ENCODE data around the gene IFNK. TPM values are rescaled to one million over a fixed set of nuclear protein-coding genes. Genes with fewer than 3 reads are reported as not detected.

IFNK gene
- total and polyA plus RNA-seq, 7 donors, result not detected

- Histone ChIP-seq H3K4me3 (peak within 1 kb of the TSS; percentile 65 to 74 (median 68)), H3K9me3 (no peaks in the 10 kb centered on the region), H3K27me3 (no peaks in the 10 kb centered on the region), H3K4me1 (peaks cover 0 to 47% (median 34%) of the 10 kb centered on the region in 4 donors), H3K27ac (peak within 1 kb of the TSS; percentile 84 to 97 (median 94)), H3K36me3 (no peaks in the 10 kb centered on the region)
- WGBS, 2 donors, result 3% methylated on average over 74 of the region's 74 CpGs
- TF ChIP-seq CTCF (IDR thresholded peaks at IDR 0.05) (peak; percentile 58 to 95 (median 80)), EP300 (IDR thresholded peaks at IDR 0.05) (no peak), POLR2AphosphoS5 (IDR thresholded peaks at IDR 0.05) (peak in 3 of 4 donors; percentile 41 to 67 (median 42))
- DNase-seq, result peak; percentile 91
- intact Hi-C loops (cut with DNase I), result loop anchor here (1.0 to 10.0 kb wide), 6 partner anchors 42 to 575 kb away; partner anchors contain the start of genes C9orf72 and IFT74
These were observed 5.5 kb downstream of the IFNK start, which contains the start of gene MOB3B for GRCh38 chr9:27529316-27530278. TSS of gene MOB3B (minus strand) at chr9:27529814. CDS start at chr9:27455550, 74,264 bp downstream.

DNA sequence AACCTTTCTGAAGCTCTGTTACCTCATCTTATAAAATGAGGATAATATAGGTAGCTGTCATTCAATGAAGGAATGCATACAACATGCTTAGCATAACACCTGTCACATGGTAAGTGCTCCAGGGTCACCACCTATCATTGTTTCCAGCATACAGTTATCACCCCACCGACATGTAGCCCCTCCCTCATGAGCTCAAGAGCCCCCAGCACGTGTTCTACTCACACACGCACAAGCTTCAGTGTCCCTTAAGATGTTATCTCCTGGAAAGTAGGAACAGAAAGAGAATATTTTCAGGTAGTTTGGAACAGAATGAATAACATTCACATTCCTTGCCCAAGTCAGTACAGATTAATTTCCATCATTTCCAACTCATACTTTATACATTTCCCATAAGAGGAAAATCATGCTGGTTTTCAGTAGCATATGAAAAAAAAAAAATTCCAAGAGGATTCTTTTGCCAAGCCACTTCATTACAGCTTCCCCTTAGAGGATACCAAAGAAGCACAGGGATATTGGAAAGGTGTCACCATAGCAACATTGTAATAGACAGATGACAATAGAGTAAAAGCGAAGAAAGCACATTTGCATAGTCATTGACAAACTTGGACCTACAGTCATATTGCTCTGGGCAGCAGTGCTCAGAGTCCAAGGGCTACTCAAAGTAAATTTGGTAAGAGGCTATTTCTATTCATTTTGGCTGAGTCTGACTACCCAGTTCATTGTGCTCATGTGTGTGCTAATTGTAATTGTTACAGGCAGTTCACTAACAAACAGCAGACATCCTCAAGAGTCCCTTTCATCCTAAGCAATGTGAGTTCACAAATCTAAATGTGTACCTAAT is 7.0 kb downstream of the IFNK start:
- no peaks in the 10 kb centered on the region for H3K27me3 ChIP-seq
- no peaks in the 10 kb centered on the region for H3K9me3 ChIP-seq
- peaks cover 0 to 48% (median 44%) of the 10 kb centered on the region in 4 donors for H3K4me1 ChIP-seq
- no peak overlapping the region for H3K27ac ChIP-seq
- no peak overlapping the region for H3K4me3 ChIP-seq
- intact Hi-C loops (cut with DNase I), result loop anchor here (10.0 kb wide), 1 partner anchor 576 kb away; the partner anchor contains the start of gene IFT74
- TF ChIP-seq POLR2AphosphoS5 (IDR thresholded peaks at IDR 0.05), result no peak
- TF ChIP-seq EP300 (IDR thresholded peaks at IDR 0.05), result no peak
- no peak for TF ChIP-seq CTCF (IDR thresholded peaks at IDR 0.05)
- TF ChIP-seq POLR2A (IDR thresholded peaks at IDR 0.05), result no peak
- 65 to 80% methylated on average over 4 of the region's 4 CpGs for WGBS, 2 donors
- no peak for DNase-seq
- no peaks in the 10 kb centered on the region for H3K36me3 ChIP-seq

- Histone ChIP-seq H3K4me3 (no peak overlapping the region), H3K36me3 (no peaks in the 10 kb centered on the region), H3K4me1 (peaks cover 0 to 52% (median 46%) of the 10 kb centered on the region in 4 donors), H3K27ac (no peak overlapping the region), H3K9me3 (no peaks in the 10 kb centered on the region), H3K27me3 (no peaks in the 10 kb centered on the region)
- no peak for DNase-seq
- WGBS, 2 donors, result 14 to 56% methylated on average over 1 of the region's 1 CpG
- TF ChIP-seq POLR2A (IDR thresholded peaks at IDR 0.05), result no peak
- TF ChIP-seq CTCF (IDR thresholded peaks at IDR 0.05), result no peak
- TF ChIP-seq EP300 (IDR thresholded peaks at IDR 0.05), result no peak
- no peak for TF ChIP-seq POLR2AphosphoS5 (IDR thresholded peaks at IDR 0.05)
- intact Hi-C loops (cut with DNase I), result loop anchor here (10.0 kb wide), 1 partner anchor 577 kb away; the partner anchor contains the start of gene IFT74
These were observed 8.0 kb downstream of the IFNK start for GRCh38 chr9:27532046-27532445.

DNA sequence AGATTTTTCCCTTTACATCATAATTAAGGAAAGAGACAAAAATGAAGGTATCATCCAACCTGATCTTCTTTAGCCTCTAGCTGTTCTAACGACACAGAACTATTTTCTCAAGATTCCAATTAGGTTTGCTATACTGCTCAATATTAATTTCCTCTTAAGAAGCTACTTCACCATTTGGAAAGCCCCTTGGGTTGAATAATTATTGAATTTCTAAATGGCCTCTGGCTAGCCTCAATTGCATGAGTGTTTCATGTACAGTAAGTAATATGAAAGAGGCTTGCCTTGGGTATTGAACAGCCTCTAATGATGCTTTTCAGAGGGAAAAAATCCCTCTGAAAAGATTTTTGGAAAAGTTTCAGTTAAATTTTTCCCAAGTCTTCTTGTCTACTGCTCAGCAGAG is 9.2 kb downstream of the IFNK start:
- H3K4me3 ChIP-seq, result no peak overlapping the region
- DNase-seq, result no peak
- peak overlapping the region; percentile 45 to 69 (median 60) for H3K27ac ChIP-seq
- 87 to 90% methylated on average over 1 of the region's 1 CpG for WGBS, 2 donors
- peaks cover 0 to 47% (median 41%) of the 10 kb centered on the region in 4 donors for H3K4me1 ChIP-seq
- no peaks in the 10 kb centered on the region for H3K27me3 ChIP-seq
- H3K36me3 ChIP-seq, result no peaks in the 10 kb centered on the region
- intact Hi-C loops (cut with DNase I), result loop anchor here (10.0 kb wide), 1 partner anchor 579 kb away; the partner anchor contains the start of gene IFT74
- TF ChIP-seq POLR2A (IDR thresholded peaks at IDR 0.05), result no peak
- TF ChIP-seq CTCF (IDR thresholded peaks at IDR 0.05), result no peak
- H3K9me3 ChIP-seq, result no peaks in the 10 kb centered on the region
